ENCODE data around the gene FGF14. TPM values are rescaled to one million over a fixed set of nuclear protein-coding genes. Genes with fewer than 3 reads are reported as not detected.

The FGF14 gene
- total RNA-seq, 1 experiment from 2014 or later: 0.22 TPM

- WGBS (ENCODE audit: extremely low coverage, insufficient read length, low lambda C conversion rate): no CpG with 5 or more reads among the region's 5 CpGs
- Mint-ChIP-seq H3K9me3 (no peaks in the 10 kb centered on the region), H3K36me3 (ENCODE audit: insufficient read depth in 1 of 3, low read depth in 3 of 3) (no peaks in the 10 kb centered on the region), H3K4me3 (no peak overlapping the region), H3K4me1 (peaks cover 7% of the 10 kb centered on the region in 2 experiments), H3K27ac (no peak overlapping the region), H3K27me3 (ENCODE audit: low read depth) (no peaks in the 10 kb centered on the region; the same call in 1 of the 2 replicates)
- no peak for TF ChIP-seq CTCF (conservative IDR thresholded peaks at IDR 0.05)
- Histone ChIP-seq H4K20me1 (ENCODE audit: control insufficient read depth, insufficient read depth, insufficient read length) (no peaks in the 10 kb centered on the region), H3K56ac (ENCODE audit: insufficient read length, low read depth, low read length) (no peak overlapping the region), H2BK15ac (ENCODE audit: low read depth, low read length) (no peak overlapping the region), H3K18ac (ENCODE audit: insufficient read length, low read depth, low read length) (no peak overlapping the region), H3K23me2 (ENCODE audit: insufficient read length, low read depth, low read length, poor library complexity, severe bottlenecking) (no peaks in the 10 kb centered on the region), H3K79me1 (ENCODE audit: insufficient read depth, low read depth, low read length, poor library complexity, severe bottlenecking) (no peaks in the 10 kb centered on the region), H2BK5ac (ENCODE audit: insufficient read length, low read length) (no peak overlapping the region), H3K27ac (ENCODE audit: insufficient read length, low read depth, low read length) (no peak overlapping the region), H3K27me3 (ENCODE audit: insufficient read depth, low read length) (no peaks in the 10 kb centered on the region), H3T11ph (ENCODE audit: low read length) (no peak overlapping the region), H3K4me2 (ENCODE audit: insufficient read depth, insufficient read length, low read length) (no peak overlapping the region), H4K91ac (ENCODE audit: insufficient read length, low read depth, low read length) (no peak overlapping the region), H4K8ac (replicated peaks; ENCODE audit: insufficient read length, low read depth, low read length) (no peak overlapping the region), H3K9me3 (ENCODE audit: control insufficient read depth, low read depth, low read length) (no peaks in the 10 kb centered on the region), H3K4ac (ENCODE audit: low read depth, low read length) (no peak overlapping the region), H2AK5ac (ENCODE audit: insufficient read length, low read length) (no peak overlapping the region), H3K23ac (ENCODE audit: insufficient read length, low read depth, low read length) (no peak overlapping the region), H2BK20ac (ENCODE audit: low read depth, low read length, poor library complexity, severe bottlenecking) (no peak overlapping the region), H3K9ac (ENCODE audit: extremely low read depth, insufficient read length, low read length) (no peak overlapping the region), H2AFZ (ENCODE audit: low read length) (no peak overlapping the region), H3K14ac (ENCODE audit: insufficient read depth, low read length) (no peak overlapping the region), H2BK12ac (ENCODE audit: insufficient read length, low read depth, low read length) (no peak overlapping the region), H2BK120ac (ENCODE audit: low read depth, low read length, poor library complexity, severe bottlenecking) (no peak overlapping the region), H3K4me1 (ENCODE audit: insufficient read depth, low read length) (no peaks in the 10 kb centered on the region), H3K79me2 (ENCODE audit: insufficient read depth, low read length) (no peaks in the 10 kb centered on the region), H4K5ac (ENCODE audit: insufficient read length, low read depth, low read length) (no peak overlapping the region)
- DNase-seq: no peak
These were observed 397.8 kb downstream of the FGF14 start for GRCh38 chr13:102003848-102004570.

Data from H9 (cell line).